IPS DF 6.9 (cell line): ENCODE measurements around the gene TMEM201.

Experiments used
- DNase-seq: peaks from one replicate; pipeline ENCODE4 v3.0.0-alpha.2; 2013; ENCODE audit warnings: low read depth, low spot score
- H3K27ac ChIP-seq: one replicate; pipeline ENCODE4 v1.5.1; 2013; ENCODE audit warnings: low read length, control low read depth
- H3K27me3 ChIP-seq: 2 replicates; pipeline ENCODE4 v1.6.1; 2013; ENCODE audit warnings: mild to moderate bottlenecking, low read length; ENCODE audit not compliant: control insufficient read depth, insufficient read depth
- H3K36me3 ChIP-seq: 2 replicates; pipeline ENCODE4 v1.6.1; 2013; ENCODE audit warnings: low read length; ENCODE audit not compliant: control insufficient read depth, insufficient read depth
- H3K4me1 ChIP-seq: 2 replicates; pipeline ENCODE4 v1.6.1; 2013; ENCODE audit warnings: low read length; ENCODE audit not compliant: control insufficient read depth, insufficient read depth
- H3K4me3 ChIP-seq: 2 replicates; pipeline ENCODE4 v1.5.1; 2013; ENCODE audit warnings: mild to moderate bottlenecking, low read length
- H3K9me3 ChIP-seq: 2 replicates; pipeline ENCODE4 v1.6.1; 2013; ENCODE audit warnings: low read length, inconsistent platforms; ENCODE audit not compliant: control insufficient read depth, insufficient read depth
- WGBS: extraction: QIAGEN DNeasy Blood & Tissue Kit; methylation state at CpG from one replicate; pipeline ENCODE4 v1.1.7; 2013; ENCODE audit warnings: mixed read lengths, missing lambda C conversion rate; ENCODE audit not compliant: insufficient read length, insufficient coverage; 5-methylcytosine and 5-hydroxymethylcytosine counted together

The TMEM201 gene

DNA sequence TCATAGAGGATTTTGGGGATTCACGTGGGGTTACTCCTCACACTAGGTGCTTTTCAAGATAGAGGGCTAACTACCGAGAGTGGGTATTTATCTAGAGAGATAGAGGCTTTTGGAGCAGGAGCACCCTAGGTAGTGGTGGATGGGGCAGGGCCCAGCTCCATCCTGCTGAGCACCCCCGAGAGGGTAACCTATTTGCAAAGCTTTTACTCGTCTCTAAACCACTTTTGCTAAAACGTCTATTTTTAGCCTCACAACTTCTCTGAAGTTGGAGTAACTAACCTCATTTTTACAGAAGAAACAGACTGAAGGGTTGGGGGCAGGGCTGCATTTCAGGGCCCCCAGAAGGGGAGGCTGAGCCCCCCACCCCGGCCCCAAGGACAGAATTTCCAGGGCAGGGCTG is 50.5 kb downstream of the TMEM201 start:
- DNase-seq = no peak
- Histone ChIP-seq H3K4me1 (no peaks in the 10 kb centered on the region), H3K4me3 (no peak overlapping the region), H3K27ac (no peak overlapping the region), H3K36me3 (no peaks in the 10 kb centered on the region), H3K9me3 (no peaks in the 10 kb centered on the region), H3K27me3 (no peaks in the 10 kb centered on the region)
- no CpG with 5 or more reads among the region's 6 CpGs for WGBS

DNA sequence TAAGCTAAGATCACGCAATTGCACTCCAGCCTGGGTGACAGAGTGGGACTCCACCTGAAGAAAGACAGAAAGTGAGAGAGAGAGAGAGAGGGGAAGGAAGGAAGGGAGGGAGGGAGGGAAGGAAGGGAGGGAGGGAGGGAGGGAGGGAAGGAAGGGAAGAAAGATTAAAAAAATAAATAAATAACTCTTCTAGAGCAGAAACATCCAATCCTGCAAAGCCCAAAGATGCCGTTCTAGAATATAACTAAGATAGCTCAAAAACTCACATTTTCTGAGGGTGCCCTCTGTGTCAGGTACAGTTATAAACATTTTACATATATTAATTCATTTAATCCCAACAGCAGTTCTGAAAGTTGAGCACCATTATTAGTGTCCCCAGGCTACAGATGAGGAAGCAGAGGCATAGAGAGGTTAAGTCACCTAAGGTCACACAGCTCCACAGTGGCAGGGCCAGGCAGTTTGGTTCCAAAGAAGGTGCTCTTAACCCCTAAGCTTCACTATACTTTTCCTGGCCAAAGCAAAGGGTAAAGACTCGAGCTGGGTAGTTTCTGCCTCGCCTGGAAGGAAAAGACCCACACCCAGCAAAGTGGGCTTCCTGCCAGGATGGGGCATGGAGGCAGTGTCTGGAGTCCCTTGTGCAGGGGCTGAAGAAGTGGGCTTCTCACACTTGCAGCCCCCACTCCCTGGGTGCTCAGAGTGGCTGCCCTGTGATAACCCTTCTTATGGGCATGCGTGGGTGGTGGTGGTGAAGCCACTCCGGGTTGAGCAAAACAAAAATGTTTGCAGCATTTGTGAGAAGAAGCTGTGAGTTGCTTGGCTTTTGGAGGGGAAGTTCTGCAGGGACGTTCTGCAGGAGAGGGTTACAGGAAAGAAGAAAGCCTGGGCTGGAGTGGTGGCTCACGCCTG is 54.9 kb downstream of the TMEM201 start:
- Histone ChIP-seq H3K36me3 (no peaks in the 10 kb centered on the region), H3K27ac (no peak overlapping the region), H3K4me3 (no peak overlapping the region), H3K27me3 (no peaks in the 10 kb centered on the region), H3K4me1 (no peaks in the 10 kb centered on the region), H3K9me3 (no peaks in the 10 kb centered on the region)
- no peak for DNase-seq
- no CpG with 5 or more reads among the region's 8 CpGs for WGBS

DNA sequence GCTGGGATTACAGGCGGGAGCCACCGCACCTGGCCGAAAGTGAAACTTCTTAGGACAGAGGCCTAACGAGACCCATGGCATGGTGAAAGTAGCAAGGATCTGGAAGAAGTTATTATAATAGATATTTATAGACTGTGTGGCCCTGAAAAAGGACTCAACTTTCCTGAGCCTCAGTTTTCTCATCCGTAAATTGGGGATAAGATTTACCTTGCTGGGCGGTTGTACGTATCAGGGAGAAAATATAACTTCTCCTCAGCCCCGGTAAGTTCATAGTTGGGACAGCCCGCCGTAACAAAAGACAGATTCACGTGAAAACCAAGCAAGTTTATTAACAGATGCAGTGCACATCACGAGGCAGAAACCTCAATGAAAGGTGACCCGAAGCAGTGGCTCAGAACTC is 57.3 kb downstream of the TMEM201 start:
- no peaks in the 10 kb centered on the region for H3K9me3 ChIP-seq
- H3K27ac ChIP-seq = no peak overlapping the region
- H3K4me1 ChIP-seq = no peaks in the 10 kb centered on the region
- H3K36me3 ChIP-seq = no peaks in the 10 kb centered on the region
- no CpG with 5 or more reads among the region's 13 CpGs for WGBS
- H3K4me3 ChIP-seq = no peak overlapping the region
- peaks cover under 1% of the 10 kb centered on the region; the same call in 1 of the 2 replicates for H3K27me3 ChIP-seq
- no peak for DNase-seq

DNA sequence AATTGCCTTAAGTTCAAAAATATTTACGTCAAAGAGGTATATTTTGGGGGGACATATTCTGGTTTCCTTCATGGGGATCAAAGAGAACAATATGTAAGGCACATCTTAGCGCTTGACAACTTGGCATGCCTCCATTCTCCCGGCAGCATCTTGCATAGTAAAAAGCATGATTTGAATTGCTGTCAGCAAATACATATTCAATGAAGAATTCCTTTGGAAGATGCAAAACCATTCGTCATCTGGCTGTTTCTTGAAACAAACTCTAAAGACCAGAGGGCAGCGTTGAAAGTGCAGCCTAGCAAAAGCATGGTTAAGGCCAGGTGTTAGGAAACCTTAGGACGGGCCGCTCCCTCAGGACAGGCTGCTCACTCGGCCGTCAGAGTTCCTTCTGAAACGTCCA is 59.5 kb downstream of the TMEM201 start:
- Histone ChIP-seq H3K36me3 (no peaks in the 10 kb centered on the region), H3K9me3 (no peaks in the 10 kb centered on the region), H3K27ac (no peak overlapping the region), H3K4me1 (0 out of 2 replicates have a peak, but pooled peaks cover 3% of the 10 kb centered on the region), H3K4me3 (no peak overlapping the region), H3K27me3 (peaks cover 7% of the 10 kb centered on the region)
- no peak for DNase-seq
- no CpG with 5 or more reads among the region's 10 CpGs for WGBS

DNA sequence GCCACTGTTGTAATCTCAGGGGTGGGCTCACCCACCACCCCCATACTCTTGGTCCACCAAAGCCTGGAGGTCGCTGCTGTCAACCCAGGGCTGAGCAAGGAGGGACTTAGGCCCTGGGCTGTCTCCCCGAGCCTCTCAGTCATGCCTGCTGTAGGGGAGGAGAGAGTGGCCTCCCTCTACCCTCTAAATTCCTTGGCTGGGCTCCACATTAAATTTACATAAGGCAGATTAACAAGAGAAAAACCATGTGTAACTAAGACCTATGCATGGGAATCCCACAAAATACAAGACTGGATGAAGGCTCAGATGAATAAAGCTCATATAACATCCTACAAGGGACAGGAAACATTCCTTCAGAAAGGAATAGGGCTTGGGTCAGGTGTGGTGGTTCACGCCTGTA is 61.1 kb downstream of the TMEM201 start:
- H3K4me3 ChIP-seq = no peak overlapping the region
- H3K9me3 ChIP-seq = no peaks in the 10 kb centered on the region
- H3K36me3 ChIP-seq = no peaks in the 10 kb centered on the region
- no peak overlapping the region for H3K27ac ChIP-seq
- H3K4me1 ChIP-seq = 0 out of 2 replicates have a peak, but pooled peaks cover 3% of the 10 kb centered on the region
- no peak for DNase-seq
- peaks cover 9% of the 10 kb centered on the region for H3K27me3 ChIP-seq
- no CpG with 5 or more reads among the region's 3 CpGs for WGBS

DNA sequence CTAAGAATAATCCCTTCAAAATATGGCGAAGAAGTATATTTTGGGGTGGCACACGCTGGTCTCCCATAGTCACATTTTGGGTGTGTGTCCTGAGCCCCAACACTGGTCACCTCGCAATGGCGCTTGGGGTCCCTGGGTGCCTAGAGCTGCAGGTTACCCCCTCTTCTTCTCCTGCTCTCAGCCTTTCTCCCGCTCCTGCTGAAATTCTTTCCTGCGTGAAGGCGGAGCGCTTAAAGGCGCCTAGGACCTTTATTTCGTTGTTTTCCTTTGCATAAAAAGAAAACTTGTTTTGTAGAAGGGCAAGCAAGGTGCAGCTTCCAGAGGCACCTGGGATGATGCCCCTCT is 62.5 kb downstream of the TMEM201 start:
- Histone ChIP-seq H3K27ac (no peak overlapping the region), H3K27me3 (peaks cover 9% of the 10 kb centered on the region), H3K9me3 (no peaks in the 10 kb centered on the region), H3K36me3 (no peaks in the 10 kb centered on the region), H3K4me1 (0 out of 2 replicates have a peak, but pooled peaks cover 3% of the 10 kb centered on the region), H3K4me3 (peak overlapping the region; percentile 49; the same call in 1 of the 2 replicates)
- DNase-seq = no peak
- WGBS = no CpG with 5 or more reads among the region's 10 CpGs

DNA sequence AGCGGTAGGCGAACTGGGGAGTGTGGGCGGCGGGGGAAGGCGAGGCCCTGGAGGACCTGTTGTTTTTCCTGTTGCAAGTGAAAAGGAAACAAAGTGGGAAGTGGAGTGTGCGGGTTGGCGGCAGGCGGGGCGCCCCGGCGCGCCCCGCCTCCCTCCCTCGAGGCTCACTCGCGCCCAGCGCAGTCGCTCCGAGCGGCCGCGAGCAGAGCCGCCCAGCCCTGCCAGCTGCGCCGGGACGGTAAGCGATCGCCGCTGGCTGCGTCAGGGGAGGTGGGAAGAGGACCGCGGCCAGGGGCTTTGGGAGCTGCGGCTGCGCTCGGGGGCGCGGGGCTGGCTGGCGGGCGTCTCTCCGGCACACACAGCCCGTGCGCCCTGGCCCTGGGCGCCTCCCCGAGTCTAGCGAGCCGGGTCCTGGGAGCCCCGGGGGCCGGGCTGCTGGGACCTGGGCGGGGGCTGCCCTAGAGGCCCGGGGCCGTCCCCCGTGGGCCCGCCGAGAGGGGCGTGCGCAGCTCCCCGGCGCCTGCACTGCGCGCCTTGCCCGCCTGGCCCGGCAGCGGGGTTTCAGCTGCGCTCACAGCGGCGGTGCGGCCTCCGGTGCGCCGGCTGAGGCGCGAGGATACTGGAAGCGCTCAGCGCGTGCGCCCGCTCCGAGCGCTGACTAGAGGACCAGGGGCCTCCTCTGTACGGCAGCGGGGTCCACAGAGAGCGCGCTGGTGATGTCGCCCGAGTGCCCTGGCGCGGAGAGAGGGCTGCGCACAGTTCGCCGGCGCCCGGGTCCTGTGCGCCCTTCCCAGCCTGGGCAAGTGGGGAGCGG is 63.1 kb downstream of the TMEM201 start, which contains the start of gene PIK3CD:
Gene PIK3CD, plus strand, starts transcription at position 167 of the 814 bp plus-strand sequence. CDS start 58,725 bp downstream, outside the sequence.
- no peaks in the 10 kb centered on the region for H3K36me3 ChIP-seq
- H3K4me1 ChIP-seq = 0 out of 2 replicates have a peak, but pooled peaks cover 3% of the 10 kb centered on the region
- no peak within 1 kb of the TSS for H3K27ac ChIP-seq
- DNase-seq = no peak
- H3K9me3 ChIP-seq = no peaks in the 10 kb centered on the region
- H3K4me3 ChIP-seq = peak within 1 kb of the TSS; percentile 49
- no CpG with 5 or more reads among the region's 94 CpGs for WGBS
- peaks cover 9% of the 10 kb centered on the region for H3K27me3 ChIP-seq

DNA sequence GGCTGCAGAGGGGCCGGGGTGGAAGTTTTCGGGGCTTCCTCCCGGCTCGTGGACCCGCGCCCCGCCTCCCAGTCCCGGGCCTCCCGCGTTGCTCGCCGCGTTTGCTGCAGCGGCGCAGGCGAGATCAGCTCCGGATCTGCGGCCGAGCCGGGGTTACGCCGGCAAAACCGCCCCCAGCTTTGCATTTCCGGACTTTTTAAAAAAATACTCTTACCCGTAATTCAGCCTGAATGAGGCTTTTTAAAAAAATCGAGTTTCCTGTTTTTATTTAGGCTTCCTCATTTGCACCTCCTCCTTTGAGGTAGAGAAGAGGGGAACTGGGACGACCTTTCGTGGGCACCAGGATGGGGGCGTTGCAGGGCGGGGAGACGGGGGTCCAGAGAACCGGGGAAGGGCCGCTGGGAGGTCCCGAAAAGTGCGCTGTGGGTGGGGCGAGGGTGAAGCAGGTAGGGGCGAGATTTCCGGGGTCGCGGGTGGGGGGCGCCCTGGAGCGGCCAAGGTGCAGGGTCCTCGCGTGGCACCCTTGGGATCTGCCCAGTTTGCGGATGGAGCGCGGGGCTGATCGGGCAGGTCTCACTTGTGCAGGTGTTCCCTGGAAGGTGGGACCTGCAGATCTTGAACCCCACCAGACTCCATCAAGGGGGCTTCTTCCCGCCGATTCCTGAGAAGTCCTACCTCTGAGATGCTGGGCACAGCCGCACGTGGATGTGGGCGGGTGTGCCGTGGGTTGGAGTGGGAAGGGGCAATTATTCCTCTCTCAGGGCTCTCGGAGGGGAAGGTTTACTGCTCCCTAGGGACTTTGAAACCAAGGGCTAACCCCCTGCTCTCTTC is 63.9 kb downstream of the TMEM201 start:
- no peaks in the 10 kb centered on the region for H3K9me3 ChIP-seq
- no peak for DNase-seq
- 0 out of 2 replicates have a peak, but pooled peaks cover 3% of the 10 kb centered on the region for H3K4me1 ChIP-seq
- H3K27me3 ChIP-seq = peaks cover 9% of the 10 kb centered on the region
- WGBS = no CpG with 5 or more reads among the region's 55 CpGs
- peak overlapping the region; percentile 49; the same call in 1 of the 2 replicates for H3K4me3 ChIP-seq
- H3K36me3 ChIP-seq = no peaks in the 10 kb centered on the region
- H3K27ac ChIP-seq = no peak overlapping the region

DNA sequence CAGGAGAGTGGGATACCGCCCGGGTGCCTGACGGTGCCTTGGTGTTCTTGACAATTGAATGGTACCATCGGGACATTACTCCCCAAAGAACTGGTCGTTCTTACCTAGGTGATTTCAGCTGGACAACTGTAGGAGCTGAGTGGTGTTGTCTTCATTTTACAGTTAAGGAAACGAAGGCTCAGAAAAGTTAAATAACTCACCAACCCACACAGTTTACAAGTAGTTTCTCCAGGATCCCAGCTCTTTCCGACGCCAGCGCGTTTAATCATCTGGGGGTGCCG is 64.4 kb downstream of the TMEM201 start:
- no peak overlapping the region for H3K27ac ChIP-seq
- no CpG with 5 or more reads among the region's 11 CpGs for WGBS
- H3K4me3 ChIP-seq = no peak overlapping the region

More for the DNA sequence above, 64.4 kb downstream of the TMEM201 start:
- 0 out of 2 replicates have a peak, but pooled peaks cover 3% of the 10 kb centered on the region for H3K4me1 ChIP-seq
- no peaks in the 10 kb centered on the region for H3K36me3 ChIP-seq
- no peaks in the 10 kb centered on the region for H3K9me3 ChIP-seq
- H3K27me3 ChIP-seq = peaks cover 9% of the 10 kb centered on the region
- no peak for DNase-seq
